Stimulated activated CD4-positive, alpha-beta T cell treated with anti-CD3 and anti-CD28 coated beads, Interleukin-2, amount 100 ng/mL, for 48 hours (primary cell): ENCODE results near the gene CTXN1.
A peak's percentile ranks its signal among the peaks of the same experiment; 100 is the strongest.

ENCODE experiments used
- DNase-seq, 2 donors: peaks; one replicate each; pipeline ENCODE4 v3.0.0-alpha.2; 2020

The CTXN1 gene

GRCh38 chr19:7912697-7913564, 13.0 kb downstream of the CTXN1 start:
- no peak for DNase-seq

GRCh38 chr19:7912144-7912696, 13.7 kb downstream of the CTXN1 start:
- no peak for DNase-seq

DNA sequence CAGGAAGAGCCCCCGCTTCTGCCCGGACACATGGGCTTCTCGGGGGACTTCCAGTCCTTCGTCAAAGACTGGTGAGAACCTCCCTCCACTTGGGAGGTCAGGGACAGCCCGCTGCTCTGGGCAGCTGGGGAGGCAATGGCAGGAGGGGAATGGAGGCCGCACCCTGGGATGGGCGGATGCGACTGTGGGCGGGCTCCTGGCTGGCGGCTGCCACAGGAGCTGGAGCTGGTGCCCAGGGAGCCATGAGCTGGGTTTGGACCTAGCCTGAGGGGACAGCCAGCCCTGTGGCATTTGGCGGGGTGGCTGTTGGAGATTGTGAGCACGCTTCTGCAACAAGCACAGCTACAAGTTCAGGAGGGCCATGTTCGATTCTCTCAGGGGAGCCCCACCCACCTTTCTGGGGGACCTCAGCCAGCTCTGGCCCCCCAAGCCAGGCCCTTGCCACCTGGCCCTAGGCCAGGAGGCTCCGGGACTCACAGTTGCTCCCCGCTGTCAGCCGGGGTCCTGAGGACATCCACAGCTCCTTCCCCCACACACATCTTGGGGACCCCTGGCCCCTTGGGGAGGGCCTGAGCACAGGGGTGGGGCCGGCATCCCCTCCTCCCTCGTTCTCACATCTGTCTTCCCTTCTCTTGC, 14.3 kb downstream of the CTXN1 start:
- no peak for DNase-seq

- DNase-seq, result no peak
These were observed 15.4 kb downstream of the CTXN1 start for GRCh38 chr19:7910321-7911161.

GRCh38 chr19:7909471-7910067, 16.4 kb downstream of the CTXN1 start:
- no peak for DNase-seq

GRCh38 chr19:7908742-7909461, 17.0 kb downstream of the CTXN1 start:
- no peak for DNase-seq

DNA sequence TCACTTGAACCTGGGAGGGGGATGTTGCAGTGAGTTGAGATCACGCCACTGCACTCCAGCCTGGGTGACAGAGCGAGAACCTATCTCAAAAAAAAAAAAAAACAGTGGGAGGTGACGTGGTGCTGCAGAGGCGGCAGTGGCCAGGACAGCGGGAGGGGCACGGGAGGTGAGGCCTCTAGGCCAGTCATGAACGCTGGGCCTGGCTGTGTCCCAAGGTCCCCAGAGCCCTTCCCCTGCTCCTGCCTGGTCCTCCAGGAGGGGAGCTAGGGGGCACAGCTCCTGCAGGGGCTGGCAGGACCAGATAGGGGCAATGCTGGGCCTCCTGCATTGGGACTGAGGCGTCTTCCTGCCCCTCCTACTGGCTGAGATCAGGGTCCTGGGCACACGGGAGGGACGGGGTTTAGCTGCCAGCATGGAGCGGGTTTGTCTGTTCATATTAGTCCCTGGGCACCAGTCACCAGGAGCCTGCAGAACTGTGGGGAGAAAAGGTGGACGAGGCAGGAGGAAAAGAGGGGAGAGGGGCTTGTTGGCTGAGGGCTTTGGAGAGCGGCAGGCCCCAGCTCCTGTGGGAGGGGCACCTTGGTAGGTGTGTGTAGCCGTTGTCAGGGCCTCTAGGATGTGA, 17.7 kb downstream of the CTXN1 start:
- no peak for DNase-seq

DNA sequence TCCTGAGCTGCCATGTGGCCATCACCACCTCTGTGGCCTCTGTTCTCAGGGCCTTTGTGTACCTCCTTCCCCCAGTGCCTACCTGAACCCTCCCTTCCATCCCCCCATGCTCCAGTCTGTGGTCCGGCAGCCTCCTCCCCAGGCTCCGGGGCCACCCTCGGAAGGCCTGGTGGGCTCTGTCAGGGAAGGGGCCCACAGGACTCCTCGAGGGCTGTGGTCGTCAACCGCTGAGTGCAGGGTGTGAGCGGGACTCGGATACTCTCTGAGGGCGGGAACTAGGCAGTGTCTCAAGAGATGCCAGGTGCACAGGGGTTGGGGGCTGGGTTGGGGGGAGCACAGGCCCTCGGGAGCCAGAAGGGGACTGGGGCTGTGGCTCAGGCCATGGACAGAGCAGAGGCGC, 18.4 kb downstream of the CTXN1 start:
- no peak for DNase-seq

DNA sequence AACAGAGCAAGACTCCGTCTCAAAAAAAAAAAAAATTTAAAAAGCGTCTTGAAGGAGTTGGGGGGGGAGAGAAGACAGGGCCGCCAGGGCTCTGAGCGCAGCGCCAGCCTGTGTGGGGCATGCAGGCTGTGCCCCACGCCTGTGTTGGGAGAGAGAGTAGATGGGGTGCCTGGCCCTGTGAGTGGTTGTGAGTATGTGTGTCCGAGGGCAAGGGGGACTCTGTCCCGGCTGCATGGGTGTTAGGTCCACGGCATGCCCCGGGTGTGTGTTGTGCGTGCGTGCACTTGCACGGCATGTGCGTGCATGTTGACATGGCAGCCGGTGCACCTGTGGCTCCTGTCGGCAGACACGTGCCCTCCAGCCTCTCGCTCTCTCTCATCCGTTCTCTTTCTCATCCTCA, 18.8 kb downstream of the CTXN1 start:
- no peak for DNase-seq

GRCh38 chr19:7905859-7906258, 20.1 kb downstream of the CTXN1 start:
- no peak for DNase-seq

DNA sequence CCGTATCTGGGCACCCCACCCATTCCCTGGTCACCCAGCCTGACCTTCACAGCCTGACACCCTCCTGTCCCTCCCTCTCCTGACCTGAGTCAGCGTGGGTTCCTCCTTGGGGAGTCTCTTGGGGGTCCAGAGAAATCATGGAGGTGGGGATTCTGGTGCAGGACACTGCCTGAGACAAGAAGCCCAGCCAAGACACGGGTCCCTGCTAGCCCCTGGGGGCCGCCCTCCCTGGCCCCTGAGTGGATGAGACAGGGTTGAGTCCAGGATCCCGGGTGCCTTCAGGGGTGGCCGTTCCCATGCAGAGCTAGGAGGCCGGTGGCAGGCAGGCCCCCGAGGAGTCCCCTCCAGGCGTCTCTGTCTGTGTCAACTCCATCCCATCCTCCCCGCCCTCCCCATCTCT, 20.7 kb downstream of the CTXN1 start:
- no peak for DNase-seq

DNA sequence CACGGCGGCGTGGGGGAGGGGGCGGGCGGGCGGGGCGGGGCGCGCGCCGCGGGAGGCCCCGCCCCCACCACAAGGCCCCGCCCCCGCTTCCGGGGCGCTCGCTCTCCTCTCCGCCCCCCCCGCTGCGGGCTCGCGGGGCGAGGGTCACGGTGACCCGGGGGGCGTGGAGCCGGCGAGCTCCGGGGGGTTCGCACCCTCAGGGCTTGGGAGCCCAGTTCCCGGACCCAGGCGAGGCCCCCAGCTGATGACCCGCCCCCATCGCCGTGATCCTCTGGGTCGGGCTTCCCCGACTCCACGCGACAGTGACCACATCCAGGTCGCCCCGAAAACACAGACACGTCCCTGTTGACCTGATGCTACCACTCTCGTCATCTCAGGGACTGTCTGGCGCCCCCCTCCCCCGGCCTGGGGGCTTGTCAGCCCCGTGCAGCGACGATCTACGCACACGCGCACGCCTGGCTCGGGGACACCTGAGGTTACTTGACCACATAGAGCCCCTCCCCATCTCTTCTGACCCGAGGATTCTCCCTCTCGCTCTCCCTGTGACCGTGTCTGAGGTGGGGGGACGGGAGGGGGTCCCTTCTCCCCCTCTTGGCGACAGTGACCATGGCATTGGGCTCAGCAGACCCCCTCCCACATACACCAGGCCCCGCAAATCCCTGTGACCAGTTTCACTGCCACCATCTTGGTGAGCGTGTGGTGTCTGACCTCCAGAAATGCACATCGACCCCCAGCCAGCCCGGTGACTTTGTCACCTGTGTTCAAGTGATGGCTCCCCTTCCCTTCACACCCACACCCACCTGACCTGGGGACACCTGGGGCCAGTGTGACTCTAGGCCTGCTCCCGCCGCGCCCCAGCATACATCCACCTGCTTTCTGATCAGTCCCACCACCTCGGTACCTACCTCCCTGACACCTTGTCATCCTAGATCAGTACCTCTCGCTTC, 21.6 kb downstream of the CTXN1 start:
- no peak for DNase-seq

DNA sequence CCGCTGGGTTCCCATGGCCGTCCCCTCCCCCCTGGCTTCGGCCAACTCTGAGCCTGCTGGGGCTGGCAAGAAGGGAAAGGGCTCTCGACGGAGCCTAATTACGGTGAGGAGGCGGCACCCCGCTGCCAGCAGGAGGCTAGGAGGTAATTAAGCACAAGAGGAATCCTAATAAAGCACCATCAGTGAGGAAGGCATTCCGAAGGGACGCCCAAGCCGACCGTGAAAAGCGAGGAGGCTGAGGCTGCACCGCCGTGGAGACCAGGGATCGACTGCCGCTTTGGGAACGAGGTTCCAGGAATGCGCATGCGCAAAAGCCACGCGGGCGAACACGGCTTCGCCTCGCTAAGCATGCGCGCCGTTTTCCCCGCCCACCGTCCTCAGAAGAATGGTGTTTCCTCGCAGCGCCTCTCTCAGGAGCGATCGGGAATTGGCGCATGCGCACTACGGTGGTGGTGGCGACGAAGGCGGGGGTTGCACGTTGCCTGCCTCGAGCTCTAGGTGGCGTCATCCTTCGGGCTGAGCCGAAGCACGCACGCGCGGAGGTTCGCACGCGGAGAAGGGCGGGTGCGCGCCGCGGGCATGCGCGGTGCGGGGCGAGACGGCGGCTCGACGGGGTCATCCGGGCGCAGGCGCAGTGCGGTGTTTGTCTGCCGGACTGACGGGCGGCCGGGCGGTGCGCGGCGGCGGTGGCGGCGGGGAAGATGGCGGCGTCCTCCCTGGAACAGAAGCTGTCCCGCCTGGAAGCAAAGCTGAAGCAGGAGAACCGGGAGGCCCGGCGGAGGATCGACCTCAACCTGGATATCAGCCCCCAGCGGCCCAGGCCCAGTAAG, 22.5 kb downstream of the CTXN1 start, which contains the start of gene MAP2K7:
MAP2K7 (plus strand) TSS at position 634 of the 830 bp plus-strand sequence; CDS start at position 702, 68 bp downstream.
- peak; percentile 100 for DNase-seq

DNA sequence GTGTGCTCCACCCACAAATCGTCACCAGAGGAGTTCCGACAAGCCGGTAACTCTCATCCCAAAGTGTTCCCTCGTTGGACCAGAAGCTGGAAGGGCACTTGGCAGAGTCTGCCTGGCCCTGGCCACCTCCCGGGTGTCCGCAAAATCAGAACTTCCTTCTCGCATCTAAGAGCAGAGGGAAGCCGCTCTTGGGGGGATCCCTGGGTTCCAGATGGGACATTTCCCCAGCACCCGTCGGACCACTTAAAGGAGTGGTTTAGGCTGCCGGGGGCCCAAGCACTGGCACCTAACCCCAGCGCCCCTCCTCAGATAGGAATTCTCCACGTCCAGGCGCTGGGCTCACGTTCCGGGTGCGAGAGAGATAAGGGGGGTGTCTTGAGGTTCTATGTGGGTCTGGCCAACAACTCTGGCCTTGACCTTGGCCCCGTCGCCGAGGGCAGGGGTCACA, 23.1 kb downstream of the CTXN1 start:
- DNase-seq, result no peak

DNA sequence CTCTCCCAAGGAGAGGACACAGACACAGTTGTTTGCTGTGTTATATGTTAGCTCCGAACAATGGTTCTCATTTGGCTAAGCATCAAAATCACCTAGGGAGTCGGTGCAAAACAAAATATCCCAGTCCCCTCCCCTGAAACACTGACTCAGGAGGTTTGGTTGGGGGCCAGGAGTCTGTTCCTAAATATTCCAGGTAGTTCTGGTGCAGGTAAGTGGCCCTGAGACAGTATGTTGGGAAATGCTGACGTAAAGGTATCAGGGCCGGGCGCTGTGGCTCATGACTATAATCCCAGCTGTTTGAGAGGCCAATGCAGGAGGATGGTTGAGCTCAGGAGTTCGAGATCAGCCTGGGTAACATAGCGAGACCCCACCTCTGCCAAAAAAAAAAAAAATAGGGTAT, 24.6 kb downstream of the CTXN1 start:
- DNase-seq, result no peak

DNA sequence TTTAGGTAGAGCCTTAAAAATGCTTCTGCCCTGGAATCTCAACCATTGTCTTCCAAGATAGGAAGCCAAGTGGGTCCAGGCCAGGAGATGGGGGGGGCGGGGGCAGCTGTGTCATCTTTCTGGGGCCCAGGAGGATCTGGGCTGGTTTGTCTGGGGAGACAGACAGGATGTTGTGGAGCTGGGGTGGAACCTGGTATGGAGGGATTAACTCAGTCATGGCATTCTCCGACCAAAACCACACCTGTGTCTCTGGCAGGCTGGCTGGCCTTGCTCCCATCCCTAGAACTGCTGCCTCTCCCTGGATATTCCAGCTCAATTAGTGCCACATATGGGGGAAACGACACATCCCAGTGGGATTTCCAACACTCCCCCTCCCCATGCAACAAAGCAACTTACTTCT, 25.0 kb downstream of the CTXN1 start:
- DNase-seq, result no peak

DNA sequence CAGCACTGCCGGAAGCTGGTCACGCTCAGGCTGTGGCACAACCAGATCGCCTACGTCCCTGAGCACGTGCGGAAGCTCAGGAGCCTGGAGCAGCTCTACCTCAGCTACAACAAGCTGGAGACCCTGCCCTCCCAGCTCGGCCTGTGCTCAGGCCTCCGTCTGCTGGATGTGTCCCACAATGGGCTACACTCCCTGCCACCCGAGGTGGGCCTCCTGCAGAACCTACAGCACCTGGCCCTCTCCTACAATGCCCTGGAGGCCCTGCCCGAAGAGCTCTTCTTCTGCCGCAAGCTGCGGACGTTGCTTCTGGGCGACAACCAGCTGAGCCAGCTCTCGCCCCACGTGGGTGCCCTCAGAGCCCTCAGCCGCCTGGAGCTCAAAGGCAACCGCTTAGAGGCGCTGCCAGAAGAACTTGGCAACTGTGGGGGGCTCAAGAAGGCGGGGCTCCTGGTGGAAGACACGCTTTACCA, 25.5 kb downstream of the CTXN1 start:
- DNase-seq, result no peak

DNA sequence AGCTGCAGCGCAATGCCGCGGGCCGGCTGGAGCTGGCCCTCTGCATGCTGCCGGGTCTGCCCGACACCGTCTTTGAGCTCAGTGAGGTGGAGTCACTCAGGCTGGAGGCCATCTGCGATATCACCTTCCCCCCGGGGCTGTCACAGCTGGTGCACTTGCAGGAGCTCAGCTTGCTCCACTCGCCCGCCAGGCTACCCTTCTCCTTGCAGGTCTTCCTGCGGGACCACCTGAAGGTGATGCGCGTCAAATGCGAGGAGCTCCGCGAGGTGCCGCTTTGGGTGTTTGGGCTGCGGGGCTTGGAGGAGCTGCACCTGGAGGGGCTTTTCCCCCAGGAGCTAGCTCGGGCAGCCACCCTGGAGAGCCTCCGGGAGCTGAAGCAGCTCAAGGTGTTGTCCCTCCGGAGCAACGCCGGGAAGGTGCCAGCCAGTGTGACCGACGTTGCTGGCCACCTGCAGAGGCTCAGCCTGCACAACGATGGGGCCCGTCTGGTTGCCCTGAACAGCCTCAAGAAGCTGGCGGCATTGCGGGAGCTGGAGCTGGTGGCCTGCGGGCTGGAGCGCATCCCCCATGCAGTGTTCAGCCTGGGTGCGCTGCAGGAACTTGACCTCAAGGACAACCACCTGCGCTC, 26.1 kb downstream of the CTXN1 start:
- no peak for DNase-seq

- no peak for DNase-seq
These were observed 27.0 kb downstream of the CTXN1 start for GRCh38 chr19:7898967-7899366.
